ENCODE measurements around the gene SYNGR3.

DNA sequence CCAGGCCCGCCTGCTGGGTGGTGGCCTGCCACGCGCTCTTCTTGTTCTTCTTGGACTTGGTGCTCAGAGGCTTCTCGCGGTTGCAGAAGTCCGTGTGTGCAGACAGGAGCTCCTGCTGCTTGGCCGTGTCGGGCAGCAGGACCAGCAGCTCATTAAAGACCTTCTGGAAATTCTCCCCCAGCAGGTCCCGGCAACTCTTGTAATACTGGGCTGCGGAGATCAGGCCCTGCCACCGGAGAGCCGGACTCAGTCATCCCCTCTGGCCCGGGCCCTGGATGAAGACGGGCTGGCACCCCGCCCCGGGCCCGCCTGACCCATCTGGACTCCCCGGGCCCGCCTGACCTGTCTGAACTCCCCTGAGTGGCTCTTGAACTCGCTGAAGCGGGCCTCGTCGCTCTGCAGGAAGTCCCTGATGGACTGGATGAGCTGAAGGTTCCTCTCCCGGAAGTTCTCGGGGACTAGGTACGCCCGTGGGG, 8.6 kb downstream of the SYNGR3 start:
- TF ChIP-seq, protein P1, sequence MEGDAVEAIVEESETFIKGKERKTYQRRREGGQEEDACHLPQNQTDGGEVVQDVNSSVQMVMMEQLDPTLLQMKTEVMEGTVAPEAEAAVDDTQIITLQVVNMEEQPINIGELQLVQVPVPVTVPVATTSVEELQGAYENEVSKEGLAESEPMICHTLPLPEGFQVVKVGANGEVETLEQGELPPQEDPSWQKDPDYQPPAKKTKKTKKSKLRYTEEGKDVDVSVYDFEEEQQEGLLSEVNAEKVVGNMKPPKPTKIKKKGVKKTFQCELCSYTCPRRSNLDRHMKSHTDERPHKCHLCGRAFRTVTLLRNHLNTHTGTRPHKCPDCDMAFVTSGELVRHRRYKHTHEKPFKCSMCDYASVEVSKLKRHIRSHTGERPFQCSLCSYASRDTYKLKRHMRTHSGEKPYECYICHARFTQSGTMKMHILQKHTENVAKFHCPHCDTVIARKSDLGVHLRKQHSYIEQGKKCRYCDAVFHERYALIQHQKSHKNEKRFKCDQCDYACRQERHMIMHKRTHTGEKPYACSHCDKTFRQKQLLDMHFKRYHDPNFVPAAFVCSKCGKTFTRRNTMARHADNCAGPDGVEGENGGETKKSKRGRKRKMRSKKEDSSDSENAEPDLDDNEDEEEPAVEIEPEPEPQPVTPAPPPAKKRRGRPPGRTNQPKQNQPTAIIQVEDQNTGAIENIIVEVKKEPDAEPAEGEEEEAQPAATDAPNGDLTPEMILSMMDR (IDR thresholded peaks at IDR 0.05; ENCODE audit: low read depth, low read length, poor library complexity, severe bottlenecking): no peak
- no peak for TF ChIP-seq EZH2phosphoT487 (IDR thresholded peaks at IDR 0.05; ENCODE audit: borderline replicate concordance, low read length)
